ENCODE measurements around the gene HIBADH.

HIBADH gene

DNA sequence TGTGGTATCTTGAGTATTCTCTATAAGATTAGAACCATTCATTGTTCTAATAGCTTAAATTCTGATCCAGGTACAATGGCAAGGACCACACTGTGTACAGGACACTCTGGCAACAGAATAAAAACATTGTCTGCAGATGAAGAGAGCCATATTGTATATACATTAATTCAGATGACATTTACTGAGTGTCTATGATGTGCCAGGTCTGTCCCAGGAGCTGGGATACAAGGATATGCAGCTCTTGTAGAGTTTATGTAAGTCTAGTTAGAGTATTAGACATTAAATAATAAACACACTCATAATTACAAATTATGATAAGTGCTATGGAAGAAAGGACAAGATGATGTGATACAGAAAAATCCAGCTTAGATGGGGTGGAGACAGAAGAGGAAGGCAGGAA is 184.1 kb downstream of the HIBADH start:
- no peak for DNase-seq

DNA sequence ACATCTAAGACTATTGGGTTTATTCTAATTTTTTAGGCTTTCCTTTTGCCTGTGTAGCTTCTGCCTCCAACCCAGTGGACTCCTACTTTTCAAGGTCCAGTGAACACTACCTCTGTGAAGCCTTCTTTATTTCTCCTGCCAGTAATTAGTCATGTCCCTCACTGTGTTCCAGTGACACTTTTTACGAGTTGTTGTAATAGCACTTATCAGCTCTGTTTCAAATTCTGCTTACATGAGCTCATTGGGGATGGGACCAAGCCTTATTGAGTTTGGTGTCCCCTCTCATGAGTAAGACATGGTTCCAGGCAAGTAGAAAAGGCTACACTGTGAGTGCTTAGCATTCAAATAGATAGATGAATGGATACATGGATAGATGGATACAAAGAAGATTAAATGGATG is 184.6 kb downstream of the HIBADH start:
- no peak for DNase-seq

DNA sequence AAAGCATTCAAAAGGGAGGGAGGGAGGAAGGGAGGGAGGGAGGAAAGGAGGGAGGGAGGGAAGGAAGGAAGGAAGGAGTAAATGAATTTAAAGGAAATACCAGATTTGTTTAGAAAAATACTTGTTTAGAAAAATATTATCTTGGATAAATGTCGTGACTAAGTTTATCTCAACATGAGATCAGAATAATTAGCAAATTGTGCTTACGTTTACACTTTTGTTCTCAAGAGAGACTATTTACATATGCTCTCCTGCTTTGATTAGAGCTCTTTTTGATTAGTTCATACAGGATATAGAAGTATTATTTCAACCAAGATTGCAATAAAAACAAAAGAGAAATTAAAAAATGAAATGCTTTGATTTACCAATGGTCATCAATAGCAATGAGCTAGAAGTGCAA is 186.2 kb downstream of the HIBADH start:
- no peak for DNase-seq

Measured in NK-92 treated with Interleukin-12 subunit alpha and Interleukin-12 subunit beta, amount 100 ng/mL, for 24 hours (cell line).